NCI-H1436 (cell line): Measurements from ENCODE around the gene PRSS37.
"Not testable (repeated sequence)": the region's sequence is repeated elsewhere in the genome, so short reads cannot be mapped to it uniquely, and the experiment has no call there.

ENCODE experiments used
- DNase-seq: peaks from one replicate; lab custom pipeline; 2025; lab: John Stamatoyannopoulos, UW

PRSS37 gene

GRCh38 chr7:141841385-141841784 lies at the start of gene PRSS37:
Gene PRSS37, minus strand, starts transcription at chr7:141841485. Its CDS starts 436 bp downstream, at chr7:141841049.
- no peak for DNase-seq

- DNase-seq, result no peak
These were observed 48.0 kb upstream of the PRSS37 start for GRCh38 chr7:141889321-141889720.

GRCh38 chr7:141884539-141885225 lies 43.4 kb upstream of the PRSS37 start:
- DNase-seq, result no peak

GRCh38 chr7:141880960-141881359 lies 39.7 kb upstream of the PRSS37 start:
- no peak for DNase-seq

- DNase-seq, result no peak
These were observed 36.1 kb upstream of the PRSS37 start for GRCh38 chr7:141877365-141877764.

- no peak for DNase-seq
These were observed 35.1 kb upstream of the PRSS37 start for GRCh38 chr7:141876371-141876770.

- no peak for DNase-seq
These were observed 34.2 kb upstream of the PRSS37 start for GRCh38 chr7:141875453-141875852.

GRCh38 chr7:141874787-141875186 lies 33.5 kb upstream of the PRSS37 start:
- DNase-seq, result no peak

- DNase-seq, result no peak
These were observed 31.6 kb upstream of the PRSS37 start for GRCh38 chr7:141872931-141873330.

GRCh38 chr7:141866974-141867373 lies 25.7 kb upstream of the PRSS37 start:
- no peak for DNase-seq

- no peak for DNase-seq
These were observed 23.6 kb upstream of the PRSS37 start for GRCh38 chr7:141864765-141865447.

- no peak for DNase-seq
These were observed 18.9 kb upstream of the PRSS37 start for GRCh38 chr7:141860207-141860606.

- DNase-seq, result no peak
These were observed 6.7 kb upstream of the PRSS37 start for GRCh38 chr7:141847996-141848395.

GRCh38 chr7:141844256-141844655 lies 3.0 kb upstream of the PRSS37 start:
- DNase-seq, result no peak

GRCh38 chr7:141842904-141843303 lies 1.6 kb upstream of the PRSS37 start:
- DNase-seq, result no peak

GRCh38 chr7:141840708-141841107 lies 577 bp downstream of the PRSS37 start:
- no peak for DNase-seq

GRCh38 chr7:141839256-141839655 lies 2.0 kb downstream of the PRSS37 start:
- no peak for DNase-seq

GRCh38 chr7:141838581-141838980 lies 2.7 kb downstream of the PRSS37 start:
- DNase-seq, result no peak

GRCh38 chr7:141837683-141838082 lies 3.6 kb downstream of the PRSS37 start:
- no peak for DNase-seq

GRCh38 chr7:141822432-141822831 lies 18.9 kb downstream of the PRSS37 start:
- DNase-seq, result not testable (repeated sequence)

GRCh38 chr7:141820067-141820466 lies 21.2 kb downstream of the PRSS37 start:
- no peak for DNase-seq

- no peak for DNase-seq
These were observed 48.8 kb downstream of the PRSS37 start for GRCh38 chr7:141792526-141792925.

GRCh38 chr7:141789917-141790316 lies 51.4 kb downstream of the PRSS37 start, which contains the start of gene TAS2R5:
Gene TAS2R5, plus strand, starts transcription at chr7:141790217. Its CDS starts 145 bp downstream, at chr7:141790362.
- no peak for DNase-seq

GRCh38 chr7:141788296-141788695 lies 53.0 kb downstream of the PRSS37 start:
- DNase-seq, result no peak
